ENCODE results near the gene TNFRSF19. TPM values are rescaled to one million over a fixed set of nuclear protein-coding genes. Genes with fewer than 3 reads are reported as not detected.

Gene TNFRSF19
- total RNA-seq, 1 donor from 2014 or later = 41.6 TPM

DNA sequence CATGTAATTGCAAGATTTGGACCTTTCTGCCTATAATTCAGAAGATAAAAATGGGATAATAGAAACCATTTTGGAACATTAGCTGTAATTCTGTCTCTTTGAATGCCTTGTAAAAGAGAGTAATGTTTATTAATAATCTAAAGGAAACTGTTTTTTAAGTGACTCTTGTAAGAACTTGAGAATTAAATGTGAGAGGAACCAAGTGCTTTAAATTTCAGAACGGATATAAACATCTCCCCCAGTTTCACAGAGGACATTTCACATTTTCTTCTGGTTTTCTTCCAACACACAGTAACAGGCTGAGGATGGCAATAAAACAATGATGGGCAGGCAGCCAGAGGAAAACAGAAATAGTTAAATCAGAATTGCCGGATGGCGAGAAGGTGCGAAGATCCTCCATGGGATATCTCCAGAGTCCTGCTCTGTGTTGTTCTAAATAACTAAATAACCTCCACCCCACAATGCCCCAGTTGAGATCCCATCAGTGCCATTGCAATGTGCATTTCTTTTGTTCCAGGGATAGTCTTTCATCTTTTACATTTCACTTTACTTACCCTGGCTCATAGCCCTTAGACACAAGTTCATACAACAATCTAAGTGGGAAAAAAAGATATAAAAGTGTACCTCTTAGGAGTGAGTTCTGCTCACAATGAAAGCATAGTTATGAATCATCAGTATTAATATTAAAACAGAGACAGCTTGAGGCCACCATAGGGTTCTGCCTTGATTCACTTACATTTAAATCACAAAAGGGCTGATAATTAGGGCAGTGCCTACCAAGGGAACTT, 73.3 kb downstream of the TNFRSF19 start:
- ATAC-seq (no peak), DNase-seq (no peak)
- intact Hi-C loops (cut with micrococcal nuclease) = no loop called here

DNA sequence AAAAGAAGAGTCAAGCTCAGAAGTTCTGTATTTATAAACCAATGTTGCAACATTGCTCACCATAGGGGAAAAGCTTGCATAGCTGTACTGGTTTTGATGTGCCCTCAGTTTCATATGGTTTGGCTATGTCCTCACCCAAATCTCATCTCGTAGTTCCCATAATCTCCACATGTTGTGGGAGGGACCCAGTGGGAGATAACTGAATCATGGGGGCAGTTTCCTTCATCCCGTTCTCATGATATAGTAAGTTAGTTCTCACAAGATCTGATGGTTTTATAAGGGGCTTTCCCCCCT, 73.9 kb downstream of the TNFRSF19 start:
- no peak for ATAC-seq
- intact Hi-C loops (cut with micrococcal nuclease) = no loop called here
- no peak for DNase-seq

DNA sequence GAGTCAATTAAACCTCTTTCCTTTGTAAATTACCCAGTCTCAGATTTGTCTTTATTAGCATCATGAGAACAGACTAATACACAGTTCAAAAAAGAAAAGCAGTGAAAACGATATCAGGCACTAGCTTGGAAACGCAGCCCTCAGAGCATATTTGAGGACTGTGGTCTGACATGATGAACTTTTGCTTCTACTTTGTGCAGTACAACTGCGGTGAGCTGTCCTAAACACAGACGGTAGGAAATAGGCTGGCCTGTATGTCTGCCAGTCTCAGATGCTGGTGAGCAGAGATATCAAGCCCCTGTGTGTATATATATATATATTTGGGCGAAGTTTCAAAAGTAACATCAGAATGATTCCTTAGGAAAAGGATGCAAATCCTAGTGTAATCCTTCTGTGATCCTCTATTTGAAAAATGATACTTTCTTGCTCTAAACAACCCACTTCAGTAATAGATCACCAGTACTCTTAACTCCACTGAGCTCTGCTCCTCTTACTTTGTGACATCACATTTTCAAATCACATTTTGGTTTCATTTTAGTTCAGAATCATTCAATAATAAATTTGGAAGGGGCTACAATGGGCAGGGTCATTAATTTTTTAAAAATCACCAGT, 74.4 kb downstream of the TNFRSF19 start:
- no peak for DNase-seq
- peak; percentile 45 for ATAC-seq
- intact Hi-C loops (cut with micrococcal nuclease) = no loop called here

DNA sequence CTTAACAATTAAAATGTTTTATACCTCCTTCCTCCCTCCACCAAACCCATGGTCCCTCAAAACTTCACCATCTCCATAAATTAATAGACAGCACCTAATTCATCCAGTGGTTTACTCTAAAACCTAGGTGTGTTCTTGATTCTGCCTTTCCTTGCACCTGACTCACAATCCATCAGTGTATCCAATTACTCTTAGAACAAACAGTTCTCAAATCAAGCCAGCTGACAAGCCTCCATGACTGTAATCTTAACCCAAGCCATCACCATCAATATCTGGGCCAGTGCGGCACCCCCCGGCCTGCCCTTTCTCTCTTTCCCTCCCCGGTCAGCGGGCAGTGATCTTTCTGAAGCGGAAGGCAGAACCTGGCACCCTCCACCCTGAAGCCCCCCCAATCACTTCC, 75.6 kb downstream of the TNFRSF19 start:
- intact Hi-C loops (cut with micrococcal nuclease) = no loop called here
- no peak for DNase-seq
- no peak for ATAC-seq

DNA sequence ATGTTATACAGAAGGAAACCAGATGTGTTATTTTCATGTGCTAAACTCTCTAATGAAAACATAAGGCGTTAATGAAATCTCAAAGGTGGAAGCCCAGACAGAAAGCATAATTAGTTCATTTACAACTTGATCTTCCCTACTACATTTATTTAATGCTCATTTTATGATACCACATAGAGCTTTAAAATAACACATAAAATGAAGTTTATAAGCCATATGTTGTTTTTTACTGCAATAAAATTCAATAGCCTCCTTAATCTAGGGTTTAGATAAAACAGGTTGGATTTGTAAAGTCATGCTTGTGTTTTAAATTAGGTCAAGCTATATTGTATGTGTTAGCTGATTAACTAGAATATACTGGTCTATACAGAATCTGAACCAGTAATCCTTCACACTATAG, 81.2 kb downstream of the TNFRSF19 start:
- no peak for ATAC-seq
- no peak for DNase-seq
- intact Hi-C loops (cut with micrococcal nuclease) = no loop called here

DNA sequence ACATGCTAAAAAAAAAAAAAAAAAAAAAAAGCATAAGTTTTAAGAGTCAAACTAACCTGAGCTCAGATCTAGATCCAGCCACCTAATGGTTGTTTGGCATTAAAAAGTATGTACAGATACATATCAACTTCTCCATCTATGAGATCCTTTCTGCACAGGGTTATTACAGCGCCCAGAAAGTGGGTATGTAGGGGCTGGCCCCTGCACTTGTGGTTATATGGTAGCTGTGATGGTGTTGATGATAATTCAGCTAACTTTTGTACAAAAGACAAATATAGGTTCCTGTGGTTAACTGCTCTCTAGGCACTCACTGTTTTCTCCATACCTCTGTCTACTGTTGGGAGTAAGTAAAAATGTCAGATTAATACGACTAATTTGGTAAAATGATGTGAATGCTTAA, 81.7 kb downstream of the TNFRSF19 start:
- intact Hi-C loops (cut with micrococcal nuclease) = no loop called here
- ATAC-seq (no peak), DNase-seq (no peak)

DNA sequence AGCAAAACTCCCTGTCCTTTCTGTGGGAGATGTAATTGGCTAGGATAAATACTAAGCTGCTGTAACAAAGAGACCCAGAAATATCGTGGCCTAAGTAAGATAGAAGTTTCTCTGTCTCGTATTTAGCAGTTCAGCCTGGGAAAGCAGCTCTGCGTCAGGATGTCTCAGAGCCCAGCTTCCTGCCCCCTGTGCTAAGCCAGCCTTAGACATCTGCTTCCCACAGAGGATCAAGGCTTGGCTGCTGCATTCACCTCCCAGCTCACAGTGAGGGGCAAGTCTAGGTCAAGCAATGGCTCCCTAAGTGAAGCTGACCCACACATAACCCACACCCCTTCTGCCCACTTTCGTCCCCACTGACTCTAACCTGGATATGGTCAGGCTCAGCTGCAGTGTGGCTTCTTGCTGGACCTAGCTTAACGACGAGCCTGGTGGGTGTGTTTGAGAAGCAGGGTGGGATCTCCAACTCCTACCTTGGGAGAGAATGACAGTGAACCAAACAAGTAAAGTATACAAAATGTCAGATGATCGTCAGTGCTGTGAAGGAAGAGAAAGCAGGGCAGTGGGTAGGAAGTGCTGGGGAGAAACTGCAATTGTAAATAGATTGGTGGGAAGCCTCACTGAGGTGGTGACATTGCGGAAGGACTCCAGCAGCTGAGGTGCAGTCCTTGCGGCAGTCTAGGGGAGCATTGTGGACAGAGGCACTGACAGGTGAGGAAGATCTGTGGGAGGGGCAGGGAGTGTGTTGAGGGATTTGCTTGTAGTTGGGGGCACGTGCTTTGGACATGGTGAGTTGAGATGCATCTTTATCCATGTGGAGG, 82.9 kb downstream of the TNFRSF19 start:
- intact Hi-C loops (cut with micrococcal nuclease) = no loop called here
- ATAC-seq = peak; percentile 33
- no peak for DNase-seq

DNA sequence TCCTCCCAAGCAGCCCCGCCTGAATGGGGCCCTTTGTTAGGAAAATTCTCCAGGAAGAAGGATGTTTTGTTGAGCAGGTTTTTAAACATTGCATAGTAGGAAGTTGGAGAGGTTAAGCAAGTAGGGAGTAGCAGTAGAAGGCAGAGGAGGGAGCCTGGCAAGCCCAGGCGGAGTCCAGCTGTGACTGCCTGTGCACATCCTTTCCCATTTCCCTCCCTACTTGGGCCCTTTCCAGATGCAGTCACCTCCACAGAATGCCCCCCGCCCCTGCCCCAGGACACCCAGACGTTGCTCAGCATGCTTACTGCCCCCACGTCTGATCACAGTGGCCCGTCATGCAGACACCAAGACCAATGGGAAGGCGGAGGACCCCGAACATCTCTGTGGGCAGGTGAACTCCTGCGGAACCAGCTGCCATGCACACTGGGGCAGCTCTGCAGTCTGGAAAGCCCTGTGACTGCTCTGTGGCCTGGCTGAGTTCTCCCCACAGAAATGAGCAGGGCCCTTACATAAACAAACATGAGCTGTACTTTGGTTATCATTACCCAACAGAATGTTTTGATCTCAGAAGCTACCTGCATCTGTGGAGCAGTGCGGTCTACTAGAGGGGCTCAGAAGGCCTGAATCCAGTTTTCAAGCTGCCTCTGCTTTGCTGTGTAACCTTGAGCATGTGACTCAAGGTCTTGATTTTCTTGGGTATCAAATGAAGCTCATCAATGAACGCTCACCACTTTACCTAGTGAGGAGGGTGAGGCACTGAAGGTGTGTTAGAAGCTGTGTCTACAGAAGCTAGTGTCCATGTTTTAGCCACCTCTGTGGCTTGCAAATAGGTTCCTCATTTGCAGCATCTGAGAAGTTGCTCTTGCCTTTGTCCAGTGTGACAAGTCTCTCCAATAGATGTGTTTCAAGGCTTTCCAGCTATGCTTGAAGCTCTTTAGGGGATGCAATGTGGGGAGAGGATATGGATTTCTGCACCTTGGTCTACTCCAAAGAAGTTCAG, 84.2 kb downstream of the TNFRSF19 start:
- DNase-seq = peak; percentile 61
- peak; percentile 72 for ATAC-seq
- intact Hi-C loops (cut with micrococcal nuclease) = no loop called here

DNA sequence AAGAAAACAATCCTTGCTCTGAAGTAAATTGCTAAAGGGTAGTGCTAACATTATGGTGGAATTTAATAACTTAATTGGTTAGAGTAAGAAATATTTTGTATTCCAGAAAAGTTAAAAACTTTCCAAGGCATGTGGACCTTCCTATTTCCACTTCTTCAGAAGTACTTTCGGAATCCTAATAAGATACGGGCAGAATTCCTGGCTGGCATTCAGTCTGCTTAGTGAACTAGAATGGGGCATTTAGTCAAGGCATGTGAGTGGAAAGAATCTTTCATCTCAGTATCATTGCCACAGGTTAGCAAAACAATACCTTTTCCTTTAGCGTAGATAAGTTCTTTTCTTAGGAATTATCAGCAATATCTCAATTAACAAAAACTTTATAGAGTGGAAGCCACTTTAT, 85.1 kb downstream of the TNFRSF19 start:
- intact Hi-C loops (cut with micrococcal nuclease) = no loop called here
- ATAC-seq (no peak), DNase-seq (no peak)

DNA sequence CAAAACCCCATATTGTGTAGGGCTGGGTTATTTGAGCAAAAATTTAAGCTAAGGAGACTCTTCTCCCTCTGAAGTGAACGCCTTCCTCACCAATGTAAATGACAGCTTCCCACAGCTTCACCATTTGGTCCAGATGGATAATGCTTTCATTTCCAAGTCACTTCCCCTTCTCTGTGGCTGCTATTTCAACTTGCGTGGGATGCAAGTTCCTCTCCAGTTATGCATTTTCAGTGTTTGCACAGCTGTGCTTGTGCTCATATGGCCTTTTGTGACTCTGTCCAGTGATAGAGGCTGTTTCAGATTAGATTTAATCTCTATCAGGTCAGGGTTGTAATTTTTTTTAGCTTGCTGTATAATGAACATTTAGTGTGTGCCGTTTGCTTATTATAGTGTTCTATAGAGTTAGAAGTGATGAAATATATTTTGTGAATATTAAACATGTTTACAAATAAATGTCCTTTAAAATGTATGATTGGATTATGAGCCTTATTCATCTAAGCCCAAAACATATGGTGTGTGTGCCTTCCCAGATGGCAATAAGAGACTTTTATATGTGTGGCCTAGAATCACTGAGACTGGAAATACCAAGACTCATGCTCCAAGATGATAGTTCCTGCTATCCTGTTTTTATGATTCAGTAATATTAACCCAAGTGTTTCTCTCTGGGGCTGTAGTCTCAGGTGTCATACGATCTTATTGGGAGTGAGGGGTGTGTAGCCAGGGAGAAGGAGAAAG, 86.6 kb downstream of the TNFRSF19 start:
- ATAC-seq = peak; percentile 71
- intact Hi-C loops (cut with micrococcal nuclease) = no loop called here
- DNase-seq = no peak

DNA sequence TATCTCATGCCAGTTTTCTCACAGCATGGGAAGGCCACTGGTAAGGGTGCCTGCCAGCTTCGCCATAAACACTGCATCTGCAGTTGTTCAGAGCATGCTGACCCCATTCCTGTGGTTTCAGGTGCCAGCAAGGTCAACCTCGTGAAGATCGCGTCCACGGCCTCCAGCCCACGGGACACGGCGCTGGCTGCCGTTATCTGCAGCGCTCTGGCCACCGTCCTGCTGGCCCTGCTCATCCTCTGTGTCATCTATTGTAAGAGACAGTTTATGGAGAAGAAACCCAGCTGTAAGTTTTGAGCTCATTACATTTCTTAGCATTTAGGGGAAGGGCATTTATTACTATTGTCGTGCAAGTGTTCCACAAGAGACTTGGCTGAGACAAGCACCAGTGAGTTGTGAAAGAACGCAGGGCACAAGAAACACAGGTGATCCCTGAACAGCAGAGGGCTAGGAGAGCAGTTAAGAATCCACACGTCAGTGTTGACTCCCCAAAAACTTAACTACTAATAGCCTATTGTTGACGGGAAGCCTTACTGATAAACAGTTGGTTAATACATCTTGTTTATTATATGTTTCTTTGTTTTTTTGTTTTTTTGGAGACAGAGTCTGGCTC, 88.8 kb downstream of the TNFRSF19 start:
- DNase-seq = peak; percentile 80
- intact Hi-C loops (cut with micrococcal nuclease) = no loop called here
- peak; percentile 69 for ATAC-seq

DNA sequence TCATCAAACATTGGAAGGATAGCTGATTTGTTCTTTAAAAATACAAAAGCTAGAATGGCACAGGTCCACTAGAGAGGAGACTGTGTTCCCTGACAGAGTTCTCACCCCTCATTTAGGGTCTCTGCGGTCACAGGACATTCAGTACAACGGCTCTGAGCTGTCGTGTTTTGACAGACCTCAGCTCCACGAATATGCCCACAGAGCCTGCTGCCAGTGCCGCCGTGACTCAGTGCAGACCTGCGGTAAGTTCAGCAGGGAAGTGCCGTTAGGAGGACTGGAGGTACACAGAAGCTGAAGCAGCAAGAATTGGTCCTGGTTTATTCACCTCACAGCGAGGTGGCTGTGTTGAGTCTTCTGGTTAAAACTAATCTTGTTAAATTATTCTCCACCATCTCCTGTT, 90.0 kb downstream of the TNFRSF19 start:
- no peak for DNase-seq
- ATAC-seq = no peak
- intact Hi-C loops (cut with micrococcal nuclease) = no loop called here

DNA sequence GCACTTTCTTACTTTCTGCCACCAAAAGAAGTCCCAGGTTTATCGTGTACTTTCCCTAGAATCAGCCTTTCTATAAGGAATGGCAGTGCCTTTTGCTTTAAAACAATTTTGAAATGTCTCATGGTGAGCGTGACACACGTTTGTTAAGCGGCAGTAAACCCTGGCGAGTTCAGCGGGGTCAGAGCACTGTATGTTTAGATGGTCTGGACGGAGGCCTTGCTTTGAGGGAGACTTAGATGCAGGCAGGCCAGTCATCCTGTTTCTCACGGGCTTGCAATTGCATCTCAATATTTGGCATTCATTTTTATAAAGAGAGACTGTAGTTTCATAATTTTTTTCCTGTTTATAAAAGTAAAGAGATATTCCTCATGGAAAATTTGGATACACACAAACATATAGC, 96.4 kb downstream of the TNFRSF19 start:
- no peak for ATAC-seq
- DNase-seq = no peak
- intact Hi-C loops (cut with micrococcal nuclease) = no loop called here

DNA sequence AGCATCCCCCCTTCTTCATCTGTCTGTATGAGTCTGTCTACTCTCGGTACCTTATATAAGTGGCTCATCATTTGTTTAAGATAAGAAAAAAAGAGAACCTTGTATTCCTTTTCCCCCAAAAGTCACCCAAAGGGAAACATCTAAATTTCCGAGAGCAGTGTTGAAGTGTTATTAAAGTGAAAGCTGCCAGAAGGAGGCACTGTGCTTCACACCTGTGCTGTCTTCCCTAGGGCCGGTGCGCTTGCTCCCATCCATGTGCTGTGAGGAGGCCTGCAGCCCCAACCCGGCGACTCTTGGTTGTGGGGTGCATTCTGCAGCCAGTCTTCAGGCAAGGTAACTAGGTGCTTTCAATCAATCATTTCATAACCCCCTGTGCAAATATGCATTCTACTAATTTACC, 97.5 kb downstream of the TNFRSF19 start:
- intact Hi-C loops (cut with micrococcal nuclease) = no loop called here
- ATAC-seq (no peak), DNase-seq (peak; percentile 27)

DNA sequence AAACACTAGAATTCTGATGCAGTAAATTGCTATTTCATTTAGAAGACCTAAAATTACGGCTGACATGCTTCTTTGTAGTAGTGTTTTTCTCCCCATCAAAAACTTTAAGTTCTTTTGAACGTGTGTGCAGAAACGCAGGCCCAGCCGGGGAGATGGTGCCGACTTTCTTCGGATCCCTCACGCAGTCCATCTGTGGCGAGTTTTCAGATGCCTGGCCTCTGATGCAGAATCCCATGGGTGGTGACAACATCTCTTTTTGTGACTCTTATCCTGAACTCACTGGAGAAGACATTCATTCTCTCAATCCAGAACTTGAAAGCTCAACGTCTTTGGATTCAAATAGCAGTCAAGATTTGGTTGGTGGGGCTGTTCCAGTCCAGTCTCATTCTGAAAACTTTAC, 98.3 kb downstream of the TNFRSF19 start:
- ATAC-seq (peak; percentile 52), DNase-seq (peak; percentile 57)
- intact Hi-C loops (cut with micrococcal nuclease) = no loop called here

DNA sequence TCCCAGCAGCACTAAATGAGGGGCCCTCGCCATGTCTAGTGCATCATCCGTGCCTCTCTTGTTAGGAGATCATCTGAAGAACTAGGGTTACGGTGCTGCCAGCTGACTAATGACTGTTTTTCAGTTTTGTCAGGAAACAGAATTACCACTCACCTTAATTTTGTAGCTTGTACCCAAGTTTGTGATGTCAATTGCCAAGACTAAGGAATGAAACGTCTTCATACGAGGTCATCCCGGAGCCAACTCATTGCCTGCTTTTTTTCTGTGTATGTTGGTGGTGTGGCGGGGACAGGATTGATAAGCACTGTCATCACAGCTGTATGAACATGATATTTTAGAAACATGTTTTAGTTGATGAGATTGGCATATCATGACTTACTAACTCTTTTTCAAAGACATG, 100.6 kb downstream of the TNFRSF19 start:
- ATAC-seq = no peak
- intact Hi-C loops (cut with micrococcal nuclease) = no loop called here
- DNase-seq = no peak

DNA sequence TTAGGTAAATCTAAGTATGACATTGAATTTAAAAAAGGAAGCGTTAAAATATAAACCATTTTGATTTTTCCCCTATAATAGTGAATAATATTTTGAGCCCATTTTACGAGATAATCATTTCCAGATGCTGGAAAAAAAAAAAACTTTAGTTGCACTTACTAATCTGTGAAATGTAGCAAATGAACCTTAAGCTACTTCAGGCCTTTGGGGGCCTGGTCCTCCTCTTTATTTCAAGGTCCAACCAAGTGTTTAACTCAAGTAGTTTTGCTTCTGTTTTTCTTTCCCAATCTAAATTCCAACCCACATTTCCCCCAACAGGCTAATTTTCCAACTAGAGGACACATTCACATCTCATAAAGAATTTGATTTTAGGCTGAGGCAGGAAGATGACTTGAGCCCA, 101.2 kb downstream of the TNFRSF19 start:
- DNase-seq (no peak), ATAC-seq (peak; percentile 28)
- intact Hi-C loops (cut with micrococcal nuclease) = no loop called here

DNA sequence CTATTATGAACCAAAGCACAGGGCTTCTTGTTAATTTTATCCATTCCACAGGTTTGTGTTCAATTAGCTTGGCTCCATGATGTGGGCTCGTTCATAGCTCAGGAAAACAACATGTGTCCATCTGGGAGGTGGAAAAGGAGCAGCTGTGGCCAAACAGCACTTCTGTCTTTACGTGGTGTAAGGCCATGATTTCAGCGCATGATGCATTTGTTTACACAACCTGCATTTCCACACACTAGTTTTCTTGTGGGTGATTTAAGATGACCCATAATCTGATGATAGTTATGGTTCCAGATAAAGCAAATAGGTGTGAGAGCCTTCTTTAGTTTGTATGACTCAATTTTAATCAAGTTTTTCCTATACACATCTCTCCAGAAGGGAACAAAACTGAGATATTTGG, 101.7 kb downstream of the TNFRSF19 start:
- intact Hi-C loops (cut with micrococcal nuclease) = no loop called here
- no peak for DNase-seq
- peak; percentile 22 for ATAC-seq

Measured in left ventricle myocardium superior (tissue), 1 donor.